A549 treated with RU486 at 1 μM for 4 hours (cell line): Measurements from ENCODE around the gene KIF23. TPM values are rescaled to one million over a fixed set of nuclear protein-coding genes. Genes with fewer than 3 reads are reported as not detected.

Experiments used
- total RNA-seq: library from RNA; stranded (reverse); fragments of 200-300 nt; extraction: Qiagen RNA extraction; gene quantifications from 5 replicates; pipeline ENCODE4 v1.2.3, GENCODE V29; 2022; ENCODE audit warnings: low read depth

Gene KIF23
- total RNA-seq: 73.2 to 113 TPM (median 84.6 TPM) in 5 replicates

DNA sequence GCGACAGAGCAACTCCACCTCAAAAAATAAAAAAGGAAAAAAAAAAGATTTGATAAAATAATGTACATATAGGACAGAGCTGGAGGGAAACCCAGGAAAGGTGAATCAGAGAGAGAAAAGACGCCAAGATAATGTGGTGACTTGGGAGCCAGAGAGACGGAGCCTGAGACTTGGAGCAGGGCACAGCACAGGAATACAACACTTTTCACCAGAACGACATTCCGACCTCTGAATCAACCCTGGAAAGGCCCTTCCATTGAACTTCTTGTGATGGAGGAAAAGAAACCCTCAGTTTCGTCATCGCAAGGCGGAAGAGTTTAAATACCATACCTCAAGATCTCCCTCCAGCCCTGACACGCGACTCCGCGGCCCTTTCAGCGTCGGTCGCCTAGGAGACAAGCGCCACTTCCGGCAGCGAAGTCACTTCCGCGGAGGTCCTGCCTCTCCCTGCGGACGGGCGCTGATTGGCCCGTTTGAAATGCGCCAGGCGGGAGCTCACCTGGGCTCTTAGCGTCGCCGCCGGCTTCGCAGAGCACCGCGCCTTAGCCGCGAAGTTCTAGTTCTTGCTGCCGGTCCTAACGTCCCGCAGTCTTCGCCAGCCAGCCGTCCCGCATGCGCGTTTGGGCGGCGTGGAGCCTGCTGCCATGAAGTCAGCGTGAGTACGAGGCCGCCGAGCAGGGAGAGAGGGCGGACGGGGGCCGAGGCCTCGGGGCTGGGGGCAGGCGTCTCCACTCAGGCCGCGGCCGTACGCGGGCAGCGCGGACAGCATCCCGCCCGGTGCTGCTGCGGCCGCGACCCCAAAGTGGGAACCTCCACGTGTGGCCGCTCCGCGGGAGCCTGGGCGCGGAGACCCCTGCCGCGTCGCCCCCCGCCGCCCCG, at the start of gene KIF23:
KIF23 (plus strand) TSS at position 528 of the 879 bp plus-strand sequence; CDS start at position 645, 117 bp downstream.

DNA sequence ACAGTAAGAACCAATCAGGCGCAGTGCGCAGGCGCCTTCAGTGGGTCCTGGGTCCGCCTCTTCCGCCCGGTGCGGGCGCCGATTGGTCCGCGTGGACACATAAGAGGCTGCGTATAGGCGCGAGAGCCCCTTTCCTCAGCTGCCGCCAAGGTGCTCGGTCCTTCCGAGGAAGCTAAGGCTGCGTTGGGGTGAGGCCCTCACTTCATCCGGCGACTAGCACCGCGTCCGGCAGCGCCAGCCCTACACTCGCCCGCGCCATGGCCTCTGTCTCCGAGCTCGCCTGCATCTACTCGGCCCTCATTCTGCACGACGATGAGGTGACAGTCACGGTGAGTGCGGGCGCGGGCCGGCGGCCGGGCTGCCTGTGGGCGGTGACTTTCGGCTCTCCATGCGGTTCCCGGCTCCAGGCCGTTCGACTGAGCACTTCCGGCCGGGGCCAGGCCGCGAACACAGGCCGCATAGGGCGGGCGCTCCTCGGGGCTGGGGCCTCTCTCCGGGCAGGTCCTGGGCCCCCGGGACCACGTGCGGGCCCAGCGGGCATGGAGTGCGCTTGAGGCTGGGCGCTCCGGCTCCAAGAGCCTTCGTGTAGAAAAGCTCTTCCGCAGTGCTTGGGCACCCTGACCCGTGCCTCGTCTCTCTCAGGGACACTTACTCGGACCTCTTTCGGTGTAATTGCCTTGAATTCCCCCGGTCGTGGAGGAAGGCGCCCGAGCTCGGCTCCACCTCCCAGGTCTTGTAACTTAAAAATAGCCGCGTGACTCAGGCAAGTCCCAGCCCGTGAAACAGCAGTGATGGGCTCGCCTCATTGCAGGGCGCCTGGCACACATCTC, 38.8 kb downstream of the KIF23 start, which contains the start of gene RPLP1:
RPLP1 (plus strand) TSS at position 127 of the 830 bp plus-strand sequence; CDS start at position 258, 131 bp downstream.

Other genes with a start within 250 kb of the KIF23 start
- gene PAQR5, start 115.4 kb upstream of the KIF23 start, total RNA-seq: 78.9 to 110 TPM (median 109 TPM) in 5 replicates
- gene RPLP1, start 38.5 kb downstream of the KIF23 start, total RNA-seq: 3,078 to 5,473 TPM (median 3,983 TPM) in 5 replicates